Mucosa of rectum (tissue), 2 donors: ENCODE data around the gene TIAM2.

Experiments
- H3K27ac ChIP-seq, 2 donors: one replicate each; pipeline ENCODE4 v1.7.0; 2013; ENCODE audit warnings: inconsistent platforms in 2 of 2, low read depth in 2 of 2, low read length in 2 of 2
- H3K27me3 ChIP-seq, 2 donors: one replicate each; pipeline ENCODE4 v1.7.0; 2013; ENCODE audit warnings: low read length in 2 of 2; ENCODE audit not compliant: control insufficient read depth in 2 of 2, insufficient read depth in 2 of 2
- H3K36me3 ChIP-seq, 2 donors: one replicate each; pipeline ENCODE4 v1.7.0; 2013; ENCODE audit warnings: low read length in 2 of 2; ENCODE audit not compliant: control insufficient read depth in 2 of 2, insufficient read depth in 2 of 2
- H3K4me1 ChIP-seq, 2 donors: one replicate each; pipeline ENCODE4 v1.7.0; 2013; ENCODE audit warnings: low read length in 2 of 2, mild to moderate bottlenecking in 1 of 2; ENCODE audit not compliant: control insufficient read depth in 2 of 2, insufficient read depth in 2 of 2
- H3K4me3 ChIP-seq, 2 donors: one replicate each; pipeline ENCODE4 v1.7.0; 2013; ENCODE audit warnings: low read length in 2 of 2
- H3K9ac ChIP-seq, 2 donors: one replicate each; pipeline ENCODE4 v1.7.0; 2013; ENCODE audit warnings: low read length in 2 of 2, low read depth in 1 of 2, mild to moderate bottlenecking in 1 of 2
- H3K9me3 ChIP-seq, 2 donors: one replicate each; pipeline ENCODE4 v1.7.0; 2013; ENCODE audit warnings: low read length in 2 of 2; ENCODE audit not compliant: control insufficient read depth in 2 of 2
- donor health status: healthy.
- donor health status: Normal muscosa, but diverticular disease.

TIAM2 gene

GRCh38 chr6:155021680-155022079 lies 26.6 kb downstream of the TIAM2 start:
- Histone ChIP-seq H3K27ac (no peak overlapping the region), H3K4me3 (no peak overlapping the region), H3K9me3 (no peaks in the 10 kb centered on the region), H3K9ac (no peak overlapping the region), H3K4me1 (no peaks in the 10 kb centered on the region), H3K27me3 (no peaks in the 10 kb centered on the region), H3K36me3 (no peaks in the 10 kb centered on the region)

GRCh38 chr6:155022721-155023120 lies 27.6 kb downstream of the TIAM2 start:
- H3K4me1 ChIP-seq: no peaks in the 10 kb centered on the region
- H3K27me3 ChIP-seq: no peaks in the 10 kb centered on the region
- H3K9me3 ChIP-seq: no peaks in the 10 kb centered on the region
- no peak overlapping the region for H3K4me3 ChIP-seq
- no peak overlapping the region for H3K9ac ChIP-seq
- no peaks in the 10 kb centered on the region for H3K36me3 ChIP-seq
- H3K27ac ChIP-seq: no peak overlapping the region

GRCh38 chr6:155023717-155024116 lies 28.6 kb downstream of the TIAM2 start:
- no peak overlapping the region for H3K27ac ChIP-seq
- H3K4me1 ChIP-seq: no peaks in the 10 kb centered on the region
- no peak overlapping the region for H3K4me3 ChIP-seq
- H3K27me3 ChIP-seq: no peaks in the 10 kb centered on the region
- no peak overlapping the region for H3K9ac ChIP-seq
- H3K9me3 ChIP-seq: no peaks in the 10 kb centered on the region
- H3K36me3 ChIP-seq: no peaks in the 10 kb centered on the region

GRCh38 chr6:155024391-155025027 lies 29.4 kb downstream of the TIAM2 start:
- no peaks in the 10 kb centered on the region for H3K4me1 ChIP-seq
- no peak overlapping the region for H3K4me3 ChIP-seq
- H3K9me3 ChIP-seq: no peaks in the 10 kb centered on the region
- no peak overlapping the region for H3K9ac ChIP-seq
- H3K36me3 ChIP-seq: no peaks in the 10 kb centered on the region
- no peaks in the 10 kb centered on the region for H3K27me3 ChIP-seq
- H3K27ac ChIP-seq: no peak overlapping the region

- Histone ChIP-seq H3K9ac (no peak overlapping the region), H3K4me3 (no peak overlapping the region), H3K4me1 (no peaks in the 10 kb centered on the region), H3K27me3 (no peaks in the 10 kb centered on the region), H3K27ac (no peak overlapping the region), H3K9me3 (no peaks in the 10 kb centered on the region), H3K36me3 (no peaks in the 10 kb centered on the region)
Observed at GRCh38 chr6:155026022-155026705, 31.0 kb downstream of the TIAM2 start.

GRCh38 chr6:155026706-155027045 lies 31.6 kb downstream of the TIAM2 start:
- Histone ChIP-seq H3K4me1 (no peaks in the 10 kb centered on the region), H3K27me3 (no peaks in the 10 kb centered on the region), H3K9ac (no peak overlapping the region), H3K9me3 (no peaks in the 10 kb centered on the region), H3K27ac (no peak overlapping the region), H3K4me3 (no peak overlapping the region), H3K36me3 (no peaks in the 10 kb centered on the region)

GRCh38 chr6:155030148-155030720 lies 35.1 kb downstream of the TIAM2 start:
- no peaks in the 10 kb centered on the region for H3K27me3 ChIP-seq
- H3K27ac ChIP-seq: no peak overlapping the region
- no peak overlapping the region for H3K4me3 ChIP-seq
- no peaks in the 10 kb centered on the region for H3K4me1 ChIP-seq
- H3K9ac ChIP-seq: no peak overlapping the region
- no peaks in the 10 kb centered on the region for H3K9me3 ChIP-seq
- H3K36me3 ChIP-seq: no peaks in the 10 kb centered on the region

GRCh38 chr6:155031091-155031490 lies 36.0 kb downstream of the TIAM2 start:
- H3K4me1 ChIP-seq: no peaks in the 10 kb centered on the region
- no peaks in the 10 kb centered on the region for H3K27me3 ChIP-seq
- H3K27ac ChIP-seq: no peak overlapping the region
- H3K4me3 ChIP-seq: no peak overlapping the region
- H3K9me3 ChIP-seq: no peaks in the 10 kb centered on the region
- no peaks in the 10 kb centered on the region for H3K36me3 ChIP-seq
- no peak overlapping the region for H3K9ac ChIP-seq

- no peak overlapping the region for H3K27ac ChIP-seq
- no peaks in the 10 kb centered on the region for H3K9me3 ChIP-seq
- H3K4me1 ChIP-seq: no peaks in the 10 kb centered on the region
- no peaks in the 10 kb centered on the region for H3K27me3 ChIP-seq
- no peaks in the 10 kb centered on the region for H3K36me3 ChIP-seq
- no peak overlapping the region for H3K9ac ChIP-seq
- H3K4me3 ChIP-seq: no peak overlapping the region
Observed at GRCh38 chr6:155033021-155033791, 38.1 kb downstream of the TIAM2 start.

- no peaks in the 10 kb centered on the region for H3K4me1 ChIP-seq
- no peak overlapping the region for H3K9ac ChIP-seq
- no peak overlapping the region for H3K4me3 ChIP-seq
- no peaks in the 10 kb centered on the region for H3K9me3 ChIP-seq
- H3K27ac ChIP-seq: no peak overlapping the region
- no peaks in the 10 kb centered on the region for H3K36me3 ChIP-seq
- H3K27me3 ChIP-seq: no peaks in the 10 kb centered on the region
Observed at GRCh38 chr6:155036907-155037306, 41.8 kb downstream of the TIAM2 start.
